ENCODE measurements around the gene ARHGEF17. TPM values are rescaled to one million over a fixed set of nuclear protein-coding genes. Genes with fewer than 3 reads are reported as not detected.

ARHGEF17 gene
- total RNA-seq, 2 donors from 2014 or later: 31.0 to 39.0 TPM

- Histone ChIP-seq H3K4me3 (ENCODE audit: low read length) (no peak overlapping the region), H3K27me3 (ENCODE audit: control insufficient read depth, insufficient read depth, low read length, poor library complexity, severe bottlenecking) (no peaks in the 10 kb centered on the region), H3K36me3 (ENCODE audit: control insufficient read depth, insufficient read depth, low read length) (no peaks in the 10 kb centered on the region), H3K4me1 (ENCODE audit: control insufficient read depth, insufficient read depth, low read length) (no peaks in the 10 kb centered on the region), H3K9me3 (ENCODE audit: control insufficient read depth, low read length) (no peaks in the 10 kb centered on the region), H3K27ac (ENCODE audit: low read depth, low read length) (no peak overlapping the region), H3K9ac (ENCODE audit: extremely low read depth, low read length, poor library complexity, severe bottlenecking) (no peak overlapping the region)
- Mint-ChIP-seq H3K27ac (no peak overlapping the region), H3K4me1 (peaks cover 4% of the 10 kb centered on the region), H3K27me3 (ENCODE audit: insufficient read depth) (no peaks in the 10 kb centered on the region), H3K36me3 (ENCODE audit: low read depth) (no peaks in the 10 kb centered on the region), H3K4me3 (no peak overlapping the region), H3K9me3 (no peaks in the 10 kb centered on the region)
- WGBS, 2 experiments (ENCODE audit: insufficient coverage in 1 of 2, insufficient read length in 1 of 2): 93% methylated on average over 24 to 34 of the region's 34 CpGs
- DNase-seq: peak; percentile 39
- TF ChIP-seq CTCF (conservative IDR thresholded peaks at IDR 0.05): no peak
Observed at GRCh38 chr11:73394416-73395296, 86.6 kb downstream of the ARHGEF17 start.

DNA sequence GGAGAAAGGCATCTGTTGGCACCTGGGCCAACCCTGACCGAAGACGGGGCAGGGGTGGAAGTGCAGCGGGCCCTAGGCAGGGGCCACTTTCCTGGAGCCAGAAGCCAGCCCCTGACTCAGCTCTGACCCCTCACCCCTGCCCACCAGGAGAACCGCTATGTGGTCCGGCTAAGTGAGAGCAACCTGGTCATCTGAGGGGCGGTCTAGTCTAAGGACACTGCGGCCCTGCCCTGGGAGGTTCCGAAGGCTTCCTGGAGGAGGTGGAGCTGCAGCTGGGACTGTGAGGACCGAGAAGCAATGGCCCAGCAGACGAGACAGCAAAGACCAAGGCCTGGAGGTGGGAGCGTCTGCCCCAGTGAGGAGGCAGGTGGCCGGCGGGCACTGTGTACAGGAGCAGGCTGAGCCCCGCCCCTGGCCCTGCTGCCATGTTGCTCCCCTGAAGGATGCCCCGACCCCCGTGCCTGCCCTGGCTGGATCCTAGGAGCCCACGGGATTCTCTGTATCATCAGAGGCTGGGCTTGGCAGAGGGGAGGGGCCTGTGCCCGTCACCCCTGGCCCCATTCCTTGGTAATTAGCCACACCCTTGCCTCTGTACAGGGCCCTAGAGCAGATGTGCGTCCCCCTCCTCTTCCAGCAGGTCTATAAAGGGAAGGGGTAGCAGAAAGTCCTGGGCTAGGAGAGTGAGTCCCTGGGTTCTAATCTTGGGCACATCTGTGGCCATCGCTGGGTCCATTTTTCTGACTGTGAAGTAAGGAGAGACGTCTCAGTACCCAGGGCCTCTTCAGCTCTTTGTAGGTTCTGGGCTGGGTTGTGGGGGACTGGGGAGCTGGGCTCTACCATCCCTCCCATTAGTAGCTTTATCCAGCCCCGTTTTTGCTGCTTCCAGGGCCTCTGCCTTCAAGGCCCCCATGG lies 87.5 kb downstream of the ARHGEF17 start:
- Histone ChIP-seq H3K9ac (ENCODE audit: extremely low read depth, low read length, poor library complexity, severe bottlenecking) (no peak overlapping the region), H3K27me3 (ENCODE audit: control insufficient read depth, insufficient read depth, low read length, poor library complexity, severe bottlenecking) (no peaks in the 10 kb centered on the region), H3K4me1 (ENCODE audit: control insufficient read depth, insufficient read depth, low read length) (no peaks in the 10 kb centered on the region), H3K36me3 (ENCODE audit: control insufficient read depth, insufficient read depth, low read length) (no peaks in the 10 kb centered on the region), H3K4me3 (ENCODE audit: low read length) (no peak overlapping the region), H3K27ac (ENCODE audit: low read depth, low read length) (no peak overlapping the region), H3K9me3 (ENCODE audit: control insufficient read depth, low read length) (no peaks in the 10 kb centered on the region)
- Mint-ChIP-seq H3K4me1 (peaks cover 4% of the 10 kb centered on the region), H3K9me3 (no peaks in the 10 kb centered on the region), H3K36me3 (ENCODE audit: low read depth) (no peaks in the 10 kb centered on the region), H3K27ac (no peak overlapping the region), H3K27me3 (ENCODE audit: insufficient read depth) (no peaks in the 10 kb centered on the region), H3K4me3 (no peak overlapping the region)
- peak; percentile 48 for DNase-seq
- TF ChIP-seq CTCF (conservative IDR thresholded peaks at IDR 0.05): no peak
- 87 to 90% methylated on average over 18 to 22 of the region's 22 CpGs for WGBS, 2 experiments (ENCODE audit: insufficient coverage in 1 of 2, insufficient read length in 1 of 2)

DNA sequence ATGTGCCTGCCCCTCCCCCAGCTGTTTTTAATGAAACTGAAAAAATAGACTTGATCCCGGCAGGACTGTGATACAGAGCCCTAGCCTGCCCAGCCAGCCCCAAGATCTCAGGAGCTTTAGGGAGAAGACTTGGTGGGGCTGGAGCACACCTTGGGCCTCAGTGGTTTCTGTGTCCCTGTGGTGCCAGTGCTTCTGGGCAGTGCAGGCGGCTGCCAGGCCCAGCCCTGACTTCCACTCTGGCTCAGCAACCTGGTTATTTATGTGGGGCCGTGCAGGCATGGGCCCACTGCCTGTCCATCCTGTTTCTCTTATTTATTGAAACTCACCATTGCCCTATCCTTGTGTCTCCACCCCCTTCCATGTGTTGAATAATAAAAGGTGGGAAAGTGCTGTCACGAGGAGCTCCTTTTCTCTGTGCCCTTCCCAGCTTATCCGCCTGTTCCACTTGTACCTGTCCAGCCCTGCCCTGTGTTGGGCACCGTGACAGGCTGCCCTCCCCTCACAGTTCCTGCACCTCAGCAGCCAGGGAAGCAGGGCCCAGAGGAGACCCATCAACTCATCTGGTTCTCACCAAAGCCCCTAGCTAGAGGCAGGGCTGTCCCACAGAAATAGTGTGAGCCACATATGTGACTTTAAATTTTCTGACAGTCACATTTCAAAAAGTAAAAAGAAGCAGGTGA lies 88.3 kb downstream of the ARHGEF17 start:
- no peak overlapping the region for H3K27ac ChIP-seq (ENCODE audit: low read depth, low read length)
- H3K27ac Mint-ChIP-seq: no peak overlapping the region
- DNase-seq: no peak
- no peaks in the 10 kb centered on the region for H3K36me3 Mint-ChIP-seq (ENCODE audit: low read depth)
- no peaks in the 10 kb centered on the region for H3K27me3 Mint-ChIP-seq (ENCODE audit: insufficient read depth)
- H3K9me3 ChIP-seq (ENCODE audit: control insufficient read depth, low read length): no peaks in the 10 kb centered on the region
- WGBS, 2 experiments (ENCODE audit: insufficient coverage in 1 of 2, insufficient read length in 1 of 2): 90 to 100% methylated on average over 3 to 6 of the region's 6 CpGs
- no peaks in the 10 kb centered on the region for H3K36me3 ChIP-seq (ENCODE audit: control insufficient read depth, insufficient read depth, low read length)
- no peaks in the 10 kb centered on the region for H3K27me3 ChIP-seq (ENCODE audit: control insufficient read depth, insufficient read depth, low read length, poor library complexity, severe bottlenecking)
- no peak for TF ChIP-seq CTCF (conservative IDR thresholded peaks at IDR 0.05)
- peaks cover 4% of the 10 kb centered on the region for H3K4me1 Mint-ChIP-seq
- no peak overlapping the region for H3K4me3 ChIP-seq (ENCODE audit: low read length)
- H3K4me1 ChIP-seq (ENCODE audit: control insufficient read depth, insufficient read depth, low read length): no peaks in the 10 kb centered on the region
- no peak overlapping the region for H3K4me3 Mint-ChIP-seq
- H3K9me3 Mint-ChIP-seq: no peaks in the 10 kb centered on the region
- H3K9ac ChIP-seq (ENCODE audit: extremely low read depth, low read length, poor library complexity, severe bottlenecking): no peak overlapping the region
